HUES64 (cell line): Measurements from ENCODE around the gene CHRNE.

Experiments
- H3K27ac ChIP-seq: 2 replicates; pipeline ENCODE4 v1.7.0; 2013; ENCODE audit warnings: low read depth, low read length, inconsistent platforms
- H3K27me3 ChIP-seq: 2 replicates; pipeline ENCODE4 v1.6.1; 2013; ENCODE audit warnings: mild to moderate bottlenecking, low read length; ENCODE audit not compliant: insufficient read depth
- H3K36me3 ChIP-seq: 2 replicates; pipeline ENCODE4 v1.6.1; 2013; ENCODE audit warnings: mild to moderate bottlenecking, low read length; ENCODE audit not compliant: insufficient read depth
- H3K4me1 ChIP-seq: 2 replicates; pipeline ENCODE4 v1.6.1; 2013; ENCODE audit warnings: mild to moderate bottlenecking, low read length, moderate library complexity; ENCODE audit not compliant: insufficient read depth
- H3K4me3 ChIP-seq: 2 replicates; pipeline ENCODE4 v1.5.1; 2013; ENCODE audit warnings: mild to moderate bottlenecking, low read length, moderate library complexity
- H3K9ac ChIP-seq: 2 replicates; pipeline ENCODE4 v1.6.1; 2013; ENCODE audit warnings: mild to moderate bottlenecking, low read depth, low read length
- H3K9me3 ChIP-seq: 2 replicates; pipeline ENCODE4 v1.6.1; 2013; ENCODE audit warnings: low read depth, low read length; ENCODE audit not compliant: insufficient read depth
- WGBS: fragments of 150-250, 120-280 bp; methylation state at CpG from one replicate; pipeline ENCODE4 v1.1.7; 2013; ENCODE audit warnings: missing lambda C conversion rate; 5-methylcytosine and 5-hydroxymethylcytosine counted together

Gene CHRNE

DNA sequence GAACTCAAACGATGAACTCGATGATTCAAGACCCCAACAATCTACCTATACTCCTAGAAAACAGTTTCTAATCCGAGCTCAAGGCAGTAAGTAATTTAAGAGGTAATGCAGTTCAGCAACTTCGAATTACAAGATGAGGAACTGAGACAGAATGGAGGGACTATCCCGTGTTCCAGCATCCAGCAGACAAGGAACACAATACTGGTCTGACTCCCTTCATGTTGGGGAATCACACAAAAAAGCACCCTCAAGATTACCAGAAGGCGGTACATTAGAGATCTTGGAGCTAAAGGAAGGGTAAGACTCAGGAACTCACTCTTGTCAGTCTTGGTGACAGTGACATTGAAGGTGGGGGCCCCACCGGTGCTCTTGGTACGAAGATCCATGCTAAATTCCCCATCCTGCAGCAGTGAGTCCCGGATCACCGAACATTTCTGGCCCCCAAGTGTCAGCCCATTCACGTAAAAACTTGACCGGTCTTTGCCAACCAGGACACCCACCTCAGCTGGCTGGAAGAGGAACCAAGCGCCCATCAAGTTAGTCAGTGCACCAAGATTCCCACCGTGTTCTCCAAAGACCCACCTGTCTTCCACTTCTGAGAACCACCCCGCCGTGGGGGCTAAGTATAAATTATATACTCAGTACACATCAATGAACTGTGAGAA lies 43.5 kb upstream of the CHRNE start:
- H3K27me3 ChIP-seq: no peaks in the 10 kb centered on the region
- 54% methylated on average over 14 of the region's 16 CpGs for WGBS
- peak overlapping the region; percentile 74 for H3K9ac ChIP-seq
- peak overlapping the region; percentile 100 for H3K27ac ChIP-seq
- H3K4me3 ChIP-seq: peak overlapping the region; percentile 99
- H3K36me3 ChIP-seq: peaks cover 57% of the 10 kb centered on the region
- no peaks in the 10 kb centered on the region for H3K9me3 ChIP-seq
- H3K4me1 ChIP-seq: peaks cover 27% of the 10 kb centered on the region

DNA sequence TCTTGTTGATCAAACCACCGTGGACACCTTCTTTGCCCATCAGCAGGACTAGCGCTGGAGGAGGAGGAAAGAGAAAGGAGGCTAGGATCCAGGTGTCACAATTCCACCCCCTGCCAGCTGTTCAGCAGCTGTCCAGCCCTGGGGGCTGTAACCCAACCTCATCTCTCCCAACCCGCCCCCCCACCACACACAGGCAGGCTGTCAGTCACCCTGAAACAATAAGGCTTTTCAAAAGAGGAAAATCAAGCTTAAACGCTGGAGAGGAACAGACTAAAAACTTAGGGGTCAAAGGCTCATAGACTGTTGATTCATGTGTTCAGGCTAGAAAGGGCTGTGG lies 43.0 kb upstream of the CHRNE start:
- no peaks in the 10 kb centered on the region for H3K27me3 ChIP-seq
- H3K36me3 ChIP-seq: peaks cover 57% of the 10 kb centered on the region
- H3K9me3 ChIP-seq: no peaks in the 10 kb centered on the region
- H3K4me3 ChIP-seq: peak overlapping the region; percentile 99; the same call in 1 of the 2 replicates
- H3K9ac ChIP-seq: peak overlapping the region; percentile 74; the same call in 1 of the 2 replicates
- H3K27ac ChIP-seq: peak overlapping the region; percentile 100; the same call in 1 of the 2 replicates
- 73% methylated on average over 4 of the region's 4 CpGs for WGBS
- peaks cover 26% of the 10 kb centered on the region for H3K4me1 ChIP-seq

DNA sequence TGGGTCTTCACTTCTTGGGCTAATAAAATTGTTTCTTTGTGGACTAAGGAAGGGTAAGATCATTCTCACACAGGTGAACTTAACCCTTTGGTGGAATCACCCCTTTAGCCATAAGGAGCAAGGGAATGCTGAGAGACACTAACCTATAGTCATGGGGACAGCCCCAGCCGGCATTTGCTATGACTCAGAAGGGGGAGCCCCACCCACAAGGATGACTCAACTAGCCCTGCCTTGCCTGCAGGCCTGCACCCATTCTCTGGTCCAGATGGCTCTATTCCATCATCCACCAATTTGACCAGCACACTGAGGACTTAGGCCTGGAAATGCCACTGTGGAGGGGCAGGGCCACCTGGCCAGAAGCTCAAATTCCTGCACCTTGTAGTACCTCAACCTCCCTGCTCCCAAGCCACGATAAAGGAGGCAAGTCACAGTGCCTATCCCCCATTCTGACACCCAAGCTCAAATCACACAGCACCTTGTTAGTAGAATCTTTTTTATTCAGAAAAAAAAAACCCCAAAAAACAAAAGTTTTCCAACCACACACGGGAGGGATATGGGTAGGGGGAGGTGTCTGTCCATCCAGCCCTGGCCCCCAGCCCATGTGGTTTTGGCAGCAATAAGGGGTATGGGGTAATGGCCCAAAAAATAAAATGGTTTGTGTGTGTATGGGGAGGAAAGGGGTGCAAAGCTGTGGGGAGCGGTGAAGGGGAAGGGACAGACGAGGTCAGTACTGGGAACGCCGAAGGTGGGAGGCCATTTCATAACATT lies 42.5 kb upstream of the CHRNE start:
- Histone ChIP-seq H3K36me3 (peaks cover 57% of the 10 kb centered on the region), H3K4me3 (peak overlapping the region; percentile 99; the same call in 1 of the 2 replicates), H3K27ac (peak overlapping the region; percentile 100), H3K9me3 (no peaks in the 10 kb centered on the region), H3K27me3 (no peaks in the 10 kb centered on the region), H3K4me1 (peaks cover 24% of the 10 kb centered on the region; the same call in 1 of the 2 replicates), H3K9ac (peak overlapping the region; percentile 25; the same call in 1 of the 2 replicates)
- 80% methylated on average over 7 of the region's 7 CpGs for WGBS

DNA sequence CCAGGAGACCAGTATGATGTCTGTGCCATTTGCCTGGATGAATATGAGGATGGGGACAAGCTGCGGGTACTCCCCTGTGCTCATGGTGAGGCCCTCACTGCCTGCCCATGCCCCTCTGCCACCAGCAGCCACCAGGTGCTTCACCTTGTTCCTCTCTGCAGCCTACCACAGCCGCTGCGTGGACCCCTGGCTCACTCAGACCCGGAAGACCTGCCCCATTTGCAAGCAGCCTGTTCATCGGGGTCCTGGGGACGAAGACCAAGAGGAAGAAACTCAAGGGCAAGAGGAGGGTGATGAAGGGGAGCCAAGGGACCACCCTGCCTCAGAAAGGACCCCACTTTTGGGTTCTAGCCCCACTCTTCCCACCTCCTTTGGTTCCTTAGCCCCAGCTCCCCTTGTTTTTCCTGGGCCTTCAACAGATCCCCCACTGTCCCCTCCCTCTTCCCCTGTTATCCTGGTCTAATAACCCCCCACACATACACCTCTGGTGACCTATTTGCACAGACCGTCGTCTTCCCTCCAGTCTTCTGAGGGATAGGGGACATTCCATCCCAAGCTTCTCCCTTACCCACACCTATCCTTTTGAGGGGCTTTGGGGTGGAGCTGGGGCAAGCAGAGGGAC lies 41.8 kb upstream of the CHRNE start:
- Histone ChIP-seq H3K27me3 (no peaks in the 10 kb centered on the region), H3K36me3 (peaks cover 57% of the 10 kb centered on the region), H3K9ac (no peak overlapping the region; the same call in 1 of the 2 replicates), H3K27ac (peak overlapping the region; percentile 100), H3K9me3 (no peaks in the 10 kb centered on the region), H3K4me3 (0 out of 2 replicates have a peak overlapping the region, but pooled peaks have one; percentile 99), H3K4me1 (peaks cover 24% of the 10 kb centered on the region; the same call in 1 of the 2 replicates)
- 89% methylated on average over 6 of the region's 8 CpGs for WGBS

DNA sequence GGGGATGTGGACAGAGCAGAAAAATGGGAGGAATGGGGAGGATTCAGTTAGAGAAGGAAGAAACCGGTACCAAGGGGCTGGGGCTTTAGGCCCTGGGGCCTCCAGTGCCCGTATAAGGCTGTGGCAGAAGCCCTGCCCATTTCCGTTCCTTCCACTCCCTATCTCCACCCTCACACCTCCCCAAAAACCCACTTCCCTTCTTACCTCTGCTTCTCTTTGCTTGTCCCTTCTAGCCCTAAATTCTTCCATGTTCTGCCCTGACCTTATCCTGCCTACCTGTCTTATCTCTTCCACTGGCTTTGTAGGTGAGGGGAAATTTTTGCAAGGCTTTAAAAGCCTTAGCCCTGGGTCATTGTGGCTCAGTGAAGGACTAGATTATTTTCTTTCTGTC lies 41.3 kb upstream of the CHRNE start:
- H3K27ac ChIP-seq: peak overlapping the region; percentile 100; the same call in 1 of the 2 replicates
- H3K4me3 ChIP-seq: no peak overlapping the region

DNA sequence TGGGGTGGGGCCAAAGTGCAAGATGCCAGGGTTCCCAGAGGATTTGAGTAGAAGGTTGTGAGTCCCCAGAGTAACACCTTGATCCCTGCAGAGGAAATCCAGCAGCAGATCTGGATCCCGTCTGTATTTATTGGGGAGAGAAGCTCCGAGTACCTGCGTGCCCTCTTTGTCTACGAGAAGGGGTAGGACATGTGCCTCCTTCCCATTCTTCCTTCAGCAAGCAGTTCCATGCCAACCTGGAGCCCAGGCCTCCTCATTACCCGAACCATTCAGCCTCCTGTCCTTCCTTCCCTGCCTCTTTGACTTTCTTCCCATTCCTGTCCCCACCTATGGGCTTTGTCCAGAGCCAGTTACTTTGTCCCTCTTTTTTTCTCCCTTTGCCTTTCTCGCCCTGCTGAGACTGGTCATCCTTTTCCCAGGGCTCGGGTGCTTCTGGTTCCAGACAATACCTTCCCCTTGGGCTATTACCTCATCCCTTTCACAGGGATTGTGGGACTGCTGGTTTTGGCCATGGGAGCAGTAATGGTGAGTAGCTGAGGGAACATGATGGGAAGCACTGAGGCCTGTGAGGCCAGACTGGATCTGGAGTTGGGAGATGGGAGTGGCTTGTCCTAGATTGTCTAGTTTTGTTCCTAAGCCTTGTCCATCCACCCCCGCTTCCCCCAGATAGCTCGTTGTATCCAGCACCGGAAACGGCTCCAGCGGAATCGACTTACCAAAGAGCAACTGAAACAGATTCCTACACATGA lies 40.0 kb upstream of the CHRNE start:
- Histone ChIP-seq H3K4me1 (peaks cover 32% of the 10 kb centered on the region; the same call in 1 of the 2 replicates), H3K4me3 (no peak overlapping the region), H3K27ac (no peak overlapping the region), H3K27me3 (no peaks in the 10 kb centered on the region), H3K9me3 (no peaks in the 10 kb centered on the region), H3K9ac (no peak overlapping the region), H3K36me3 (peaks cover 63% of the 10 kb centered on the region)
- 93% methylated on average over 13 of the region's 13 CpGs for WGBS

More for the DNA sequence above, 41.3 kb upstream of the CHRNE start:
- peaks cover 57% of the 10 kb centered on the region for H3K36me3 ChIP-seq
- H3K9me3 ChIP-seq: no peaks in the 10 kb centered on the region
- peaks cover 24% of the 10 kb centered on the region; the same call in 1 of the 2 replicates for H3K4me1 ChIP-seq
- no peak overlapping the region; the same call in 1 of the 2 replicates for H3K9ac ChIP-seq
- no peaks in the 10 kb centered on the region for H3K27me3 ChIP-seq
- 87% methylated on average over 3 of the region's 3 CpGs for WGBS

DNA sequence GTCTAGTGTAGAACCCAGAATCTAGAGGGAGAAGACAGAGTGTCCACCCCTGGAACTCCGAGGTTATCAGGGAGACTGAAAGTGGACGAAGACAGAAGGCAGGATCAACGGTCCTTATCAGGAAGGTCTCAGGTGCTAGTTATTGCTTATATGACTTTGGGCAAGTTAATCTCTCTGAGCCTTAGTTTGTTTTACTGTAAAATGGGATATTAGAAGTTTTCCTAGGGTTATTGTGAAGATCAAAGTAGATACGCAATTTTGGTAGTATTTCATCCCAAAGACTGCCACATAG lies 38.4 kb upstream of the CHRNE start:
- H3K9ac ChIP-seq: peak overlapping the region; percentile 89
- peak overlapping the region; percentile 70 for H3K4me3 ChIP-seq
- H3K27me3 ChIP-seq: no peaks in the 10 kb centered on the region
- WGBS: 83% methylated on average over 4 of the region's 4 CpGs
- H3K27ac ChIP-seq: peak overlapping the region; percentile 90; the same call in 1 of the 2 replicates
- peaks cover 27% of the 10 kb centered on the region; the same call in 1 of the 2 replicates for H3K4me1 ChIP-seq
- H3K36me3 ChIP-seq: peaks cover 66% of the 10 kb centered on the region
- H3K9me3 ChIP-seq: no peaks in the 10 kb centered on the region

DNA sequence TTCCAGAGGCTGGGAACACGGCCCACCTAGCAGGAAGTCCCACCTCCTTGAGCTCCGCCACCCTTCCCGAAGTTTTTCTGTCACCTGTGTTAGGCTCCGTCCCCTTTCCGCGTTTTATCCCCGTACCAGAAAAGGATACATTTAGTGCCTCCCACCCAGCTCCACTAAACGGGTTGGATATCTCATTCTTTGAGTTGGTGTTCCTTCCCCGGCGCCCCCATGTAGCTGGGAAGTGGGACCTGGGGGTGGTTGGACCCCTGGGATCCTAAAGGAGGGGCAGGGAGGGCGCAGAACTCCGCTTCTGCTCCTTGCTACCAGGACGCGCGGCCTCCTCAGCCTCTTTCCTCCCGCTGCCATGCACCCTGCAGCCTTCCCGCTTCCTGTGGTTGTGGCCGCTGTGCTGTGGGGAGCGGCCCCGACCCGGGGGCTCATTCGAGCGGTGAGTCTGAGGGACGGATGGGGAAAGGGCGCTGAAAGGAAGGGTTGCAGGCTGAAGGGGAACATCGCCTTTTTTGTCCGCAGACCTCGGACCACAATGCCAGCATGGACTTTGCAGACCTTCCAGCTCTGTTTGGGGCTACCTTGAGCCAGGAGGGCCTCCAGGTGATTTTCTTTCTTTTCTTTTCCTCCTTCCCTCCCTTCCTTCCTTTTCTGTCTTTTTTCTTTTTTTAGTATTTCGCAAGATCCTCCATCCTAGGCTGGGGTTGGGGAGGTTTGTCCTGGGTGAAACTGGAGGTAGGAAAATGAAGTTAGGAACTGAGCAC lies 37.8 kb upstream of the CHRNE start:
- peak overlapping the region; percentile 90 for H3K27ac ChIP-seq
- H3K4me1 ChIP-seq: peaks cover 23% of the 10 kb centered on the region; the same call in 1 of the 2 replicates
- H3K4me3 ChIP-seq: peak overlapping the region; percentile 70
- 3% methylated on average over 29 of the region's 29 CpGs for WGBS
- no peaks in the 10 kb centered on the region for H3K9me3 ChIP-seq
- H3K27me3 ChIP-seq: no peaks in the 10 kb centered on the region
- peaks cover 60% of the 10 kb centered on the region for H3K36me3 ChIP-seq
- peak overlapping the region; percentile 89 for H3K9ac ChIP-seq

DNA sequence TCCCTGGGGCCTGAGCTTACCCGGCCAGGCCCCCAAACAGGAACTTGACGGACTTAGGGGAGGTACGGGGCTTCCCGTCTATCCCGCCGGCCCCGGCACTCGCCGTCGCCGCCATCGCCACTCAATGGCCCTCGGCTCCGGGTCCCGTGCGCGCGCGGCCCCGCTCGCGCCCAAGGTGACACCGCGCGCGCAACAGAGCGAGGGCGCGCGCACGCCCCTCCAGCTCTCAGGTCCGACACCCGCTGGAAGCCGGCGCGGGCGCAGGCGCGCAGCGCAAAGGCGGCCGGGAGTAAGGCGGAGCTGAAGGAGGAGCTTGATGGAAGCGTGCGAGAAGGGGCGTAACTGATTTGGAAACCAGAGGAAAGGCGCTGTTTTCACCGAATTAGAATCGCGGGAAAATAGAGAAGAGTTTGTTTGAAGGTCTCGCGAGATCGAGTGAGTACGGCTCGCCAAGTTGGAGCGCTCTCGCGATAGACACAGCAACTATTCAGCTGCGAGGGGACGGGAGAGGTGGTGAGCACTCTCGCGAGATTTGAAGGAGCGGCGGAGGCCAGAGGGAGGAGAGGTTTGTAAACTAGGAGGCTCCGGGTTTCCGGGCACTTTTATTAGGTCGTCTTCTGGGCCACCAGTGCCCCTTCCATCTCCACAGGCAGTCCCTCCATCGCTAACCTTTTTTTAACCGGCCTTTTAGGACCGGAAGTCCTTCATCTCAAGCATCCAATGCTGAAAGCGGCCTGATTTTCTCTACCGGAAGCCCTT lies 37.1 kb upstream of the CHRNE start, which contains the start of the genes RNF167 and SLC25A11:
Gene RNF167, plus strand, starts transcription at position 473 of the 759 bp plus-strand sequence. CDS start 642 bp downstream, outside the sequence.
Gene SLC25A11, minus strand, starts transcription at position 251 of the 759 bp plus-strand sequence. Its CDS starts 136 bp downstream, at position 115.
- Histone ChIP-seq H3K4me1 (peaks cover 15% of the 10 kb centered on the region; the same call in 1 of the 2 replicates), H3K36me3 (peaks cover 53% of the 10 kb centered on the region), H3K4me3 (peak within 1 kb of the TSS; percentile 70), H3K9me3 (no peaks in the 10 kb centered on the region), H3K27me3 (no peaks in the 10 kb centered on the region), H3K27ac (peak within 1 kb of the TSS; percentile 90), H3K9ac (peak within 1 kb of the TSS; percentile 89)
- WGBS: under 1% methylated on average over 72 of the region's 72 CpGs
